BJ (cell line): ENCODE data around the gene UGP2. TPM values are rescaled to one million over a fixed set of nuclear protein-coding genes. Genes with fewer than 3 reads are reported as not detected.

Experiments
- CTCF ChIA-PET: fragments of 350-600 bp; formaldehyde crosslinking; extraction: SDS; loops from one replicate; lab custom pipeline; 2021; ENCODE audit warnings: antibody characterized with exemption, inconsistent platforms; lab: Yijun Ruan, JAX
- POLR2A ChIA-PET: fragments of 300-600 bp; sonication (Branson Sonifier 250); formaldehyde crosslinking; extraction: SDS; loops from one replicate; lab custom pipeline; 2021; ENCODE audit warnings: antibody characterized with exemption; lab: Charles Lee
- DNase-seq: peaks from one replicate; pipeline ENCODE4 v3.0.0-alpha.2; 2011; ENCODE audit warnings: low read depth
- H3K27me3 ChIP-seq: 2 replicates; pipeline ENCODE4 v1.6.0; 2011; ENCODE audit warnings: low read length; ENCODE audit not compliant: control insufficient read depth, insufficient read depth
- H3K36me3 ChIP-seq: 2 replicates; pipeline ENCODE4 v1.5.1; 2011; ENCODE audit warnings: low read length; ENCODE audit not compliant: control insufficient read depth, insufficient read depth
- H3K4me3 ChIP-seq: 2 replicates; pipeline ENCODE4 v1.5.1; 2011; ENCODE audit warnings: low read depth, mild to moderate bottlenecking, control low read depth, low read length
- CTCF ChIP-seq: IDR thresholded peaks from 2 replicates; pipeline ENCODE4 v1.5.1; 2011; ENCODE audit warnings: low read depth, mild to moderate bottlenecking, control low read depth, inconsistent platforms, low read length, moderate library complexity; ENCODE audit not compliant: insufficient read depth
- polyA plus RNA-seq: library from polyadenylated mRNA; depleted of rRNA; stranded (reverse); fragments of >200 nt; gene quantifications from 2 replicates; pipeline ENCODE4 v1.2.3, GENCODE V29; 2011

UGP2 gene
- polyA plus RNA-seq, 1 experiment: 53.6 TPM

DNA sequence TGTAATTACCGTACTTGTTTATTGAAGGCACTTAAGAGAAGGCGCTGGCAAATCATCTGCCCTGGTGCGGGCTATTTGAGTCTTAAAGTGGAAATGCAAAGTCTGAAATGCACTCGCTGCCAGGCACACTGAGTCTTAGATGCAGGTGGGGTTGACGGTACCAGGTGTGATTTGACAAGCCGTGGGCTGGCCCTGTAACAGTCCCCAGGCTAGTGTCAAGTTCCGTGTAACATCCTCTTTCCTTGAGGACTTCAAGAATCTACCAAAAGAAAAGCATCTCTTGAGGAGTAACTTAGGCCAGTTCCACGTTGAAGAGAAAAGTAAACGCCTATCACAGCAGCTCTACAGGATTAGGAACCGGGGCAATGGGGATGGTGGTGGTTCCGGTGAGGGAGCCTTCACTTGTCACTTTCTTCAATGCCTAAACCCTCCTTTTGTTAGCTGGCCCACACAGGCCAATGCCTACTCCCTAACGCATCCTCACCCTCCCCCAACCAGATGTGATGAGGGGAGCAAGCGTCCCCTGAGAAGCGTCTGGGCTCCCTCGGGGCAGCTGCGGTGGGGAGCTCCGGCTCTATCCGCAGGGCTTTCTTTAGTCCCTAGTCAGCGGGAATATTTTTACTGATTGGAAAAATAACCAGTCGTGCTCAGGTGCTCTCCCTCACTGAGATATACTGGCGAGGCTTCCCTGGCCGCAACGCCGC, 1.5 kb upstream of the UGP2 start:
- no peaks in the 10 kb centered on the region for H3K27me3 ChIP-seq
- TF ChIP-seq CTCF: no peak
- no peak for DNase-seq
- peak overlapping the region; percentile 61 for H3K4me3 ChIP-seq
- ChIA-PET CTCF (interaction anchor here (0.9 to 3.4 kb wide), 3 partner anchors 21 to 142 kb away, joined by 3 to 24 read pairs (median 4); no protein-coding TSS in a partner anchor), POLR2A (interaction anchor here (1.4 kb wide), 1 partner anchor 9 kb away, joined by 3 read pairs; no protein-coding TSS in a partner anchor)
- no peaks in the 10 kb centered on the region for H3K36me3 ChIP-seq

DNA sequence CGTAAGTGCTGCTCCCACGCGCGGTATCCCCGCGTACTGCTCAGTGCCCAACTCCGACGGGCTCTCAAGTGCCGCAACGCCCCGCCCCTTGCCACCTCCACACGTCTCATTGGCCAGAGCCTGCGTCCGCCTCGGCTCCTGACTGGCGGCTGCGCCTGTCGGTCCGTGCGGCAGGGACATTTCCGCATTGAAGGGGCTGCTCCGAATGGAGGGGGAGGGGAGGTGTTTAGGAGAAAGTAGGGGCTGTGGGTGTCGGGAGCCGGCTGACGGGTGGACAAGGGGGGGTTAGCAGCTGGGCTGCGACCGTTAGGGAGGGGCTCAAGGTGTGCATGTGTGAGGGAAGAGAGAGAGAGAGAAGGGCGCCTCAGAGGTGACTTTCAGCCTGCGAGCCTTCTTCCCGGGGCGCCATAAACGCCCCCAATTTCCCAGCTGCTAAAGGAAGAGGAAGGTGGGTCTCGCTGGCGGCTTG, 877 bp upstream of the UGP2 start:
- ChIA-PET POLR2A (interaction anchor here (1.4 kb wide), 2 partner anchors 9 to 13 kb away, joined by 3 to 5 read pairs; no protein-coding TSS in a partner anchor), CTCF (interaction anchor here (0.7 to 3.4 kb wide), 4 partner anchors 20 to 142 kb away, joined by 3 to 24 read pairs (median 4); no protein-coding TSS in a partner anchor)
- peak overlapping the region; percentile 61 for H3K4me3 ChIP-seq
- H3K36me3 ChIP-seq: no peaks in the 10 kb centered on the region
- no peak for TF ChIP-seq CTCF
- peak; percentile 90 for DNase-seq
- H3K27me3 ChIP-seq: no peaks in the 10 kb centered on the region

DNA sequence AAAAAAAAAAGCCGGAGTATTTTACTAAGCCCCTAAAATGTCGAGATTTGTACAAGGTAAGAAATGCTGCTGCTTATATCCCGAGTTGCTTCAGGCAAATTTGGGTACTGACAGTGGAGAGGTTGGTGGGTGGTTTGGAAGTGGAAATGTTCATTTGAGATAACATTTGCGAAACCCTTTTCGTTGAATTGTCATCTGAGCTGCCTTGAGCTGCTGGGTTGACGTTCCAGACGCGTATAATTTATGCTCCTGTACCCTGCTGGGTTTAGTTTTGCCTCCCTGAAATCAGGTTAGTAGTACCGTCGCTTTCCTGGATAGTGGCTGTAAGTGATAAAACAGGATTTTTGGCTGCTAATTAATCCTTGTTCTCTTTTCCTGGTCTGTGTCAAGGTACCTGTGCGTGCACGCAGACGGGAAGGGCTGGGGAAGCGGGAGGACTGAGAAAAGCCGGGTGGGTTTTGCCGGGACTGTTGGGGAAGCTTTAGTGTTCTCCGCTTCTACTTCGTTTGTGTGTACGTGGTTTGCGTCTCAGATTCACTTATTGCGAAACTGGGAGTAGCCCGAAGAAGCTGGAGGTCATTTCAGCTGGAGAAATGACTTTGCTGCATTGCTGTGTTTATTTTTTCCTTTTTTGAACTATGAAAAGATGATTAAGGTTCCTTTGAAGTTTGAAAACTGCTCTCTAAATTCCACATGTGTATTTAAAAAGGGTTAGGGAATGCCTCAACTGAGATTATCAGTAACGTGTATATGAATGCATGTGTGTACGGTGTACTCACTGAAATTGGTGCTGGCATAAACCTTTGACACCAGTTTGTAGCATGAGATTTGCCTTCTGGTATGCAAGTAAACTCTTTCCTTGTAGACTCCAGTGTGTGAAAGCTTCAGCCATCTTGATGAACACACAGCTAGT, 709 bp downstream of the UGP2 start:
- Histone ChIP-seq H3K27me3 (no peaks in the 10 kb centered on the region), H3K36me3 (no peaks in the 10 kb centered on the region), H3K4me3 (peak overlapping the region; percentile 61)
- DNase-seq: no peak
- POLR2A ChIA-PET: interaction anchor here (0.6 to 1.9 kb wide), 5 partner anchors 15 to 1024 kb away, joined by 3 to 14 read pairs (median 5); no protein-coding TSS in a partner anchor
- CTCF ChIA-PET: interaction anchor here (0.5 to 3.4 kb wide), 10 partner anchors 10 to 1085 kb away, joined by 3 to 24 read pairs (median 4); no protein-coding TSS in a partner anchor
- TF ChIP-seq CTCF: no peak

DNA sequence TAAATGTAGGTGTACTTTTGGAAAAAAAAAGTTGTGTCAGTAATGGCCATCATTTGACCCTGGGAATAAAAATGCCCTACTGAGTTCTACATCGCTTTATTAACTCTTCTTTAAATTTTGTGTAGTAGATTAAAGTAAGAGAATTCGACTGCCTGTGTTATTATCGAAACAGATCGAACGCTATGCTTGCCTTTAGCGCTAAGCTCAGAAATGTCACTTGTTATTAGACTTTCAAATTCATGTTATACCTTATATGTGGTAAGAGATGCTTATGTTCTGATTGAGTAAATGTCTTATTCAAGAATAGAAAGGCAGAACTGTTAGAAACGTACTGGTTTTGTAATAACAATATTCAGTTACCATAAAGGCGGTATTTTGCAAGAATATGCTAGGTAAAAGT, 1.4 kb downstream of the UGP2 start:
- no peak for TF ChIP-seq CTCF

More for the DNA sequence above, 1.4 kb downstream of the UGP2 start:
- H3K4me3 ChIP-seq: peak overlapping the region; percentile 61
- H3K36me3 ChIP-seq: no peaks in the 10 kb centered on the region
- H3K27me3 ChIP-seq: no peaks in the 10 kb centered on the region
- no peak for DNase-seq
- POLR2A ChIA-PET: interaction anchor here (0.6 to 1.9 kb wide), 2 partner anchors 136 to 144 kb away, joined by 3 to 10 read pairs; no protein-coding TSS in a partner anchor
- CTCF ChIA-PET: interaction anchor here (1.0 to 3.4 kb wide), 7 partner anchors 9 to 150 kb away, joined by 3 to 24 read pairs (median 4); no protein-coding TSS in a partner anchor
